ENCODE data around the gene VTI1A.
"Not testable (repeated sequence)": the region's sequence is repeated elsewhere in the genome, so short reads cannot be mapped to it uniquely, and the experiment has no call there.

The VTI1A gene

GRCh38 chr10:112509558-112510291 is 62.7 kb downstream of the VTI1A start:
- DNase-seq = no peak

GRCh38 chr10:112510384-112510783 is 63.4 kb downstream of the VTI1A start:
- no peak for DNase-seq

- DNase-seq = no peak
Measured at GRCh38 chr10:112512294-112512693, 65.3 kb downstream of the VTI1A start.

- no peak for DNase-seq
Measured at GRCh38 chr10:112515126-112515525, 68.1 kb downstream of the VTI1A start.

- DNase-seq = no peak
Measured at GRCh38 chr10:112515852-112516251, 68.8 kb downstream of the VTI1A start.

- no peak for DNase-seq
Measured at GRCh38 chr10:112517451-112517862, 70.4 kb downstream of the VTI1A start.

- no peak for DNase-seq
Measured at GRCh38 chr10:112519133-112519761, 72.2 kb downstream of the VTI1A start.

- no peak for DNase-seq
Measured at GRCh38 chr10:112520914-112521313, 73.9 kb downstream of the VTI1A start.

GRCh38 chr10:112524641-112525040 is 77.6 kb downstream of the VTI1A start:
- no peak for DNase-seq

GRCh38 chr10:112525200-112525599 is 78.2 kb downstream of the VTI1A start:
- DNase-seq = no peak

GRCh38 chr10:112526139-112526538 is 79.1 kb downstream of the VTI1A start:
- no peak for DNase-seq

- DNase-seq = no peak
Measured at GRCh38 chr10:112526906-112527305, 79.9 kb downstream of the VTI1A start.

- DNase-seq = no peak
Measured at GRCh38 chr10:112528235-112528634, 81.2 kb downstream of the VTI1A start.

- DNase-seq = no peak
Measured at GRCh38 chr10:112531421-112531820, 84.4 kb downstream of the VTI1A start.

- DNase-seq = no peak
Measured at GRCh38 chr10:112532189-112532588, 85.2 kb downstream of the VTI1A start.

- DNase-seq = no peak
Measured at GRCh38 chr10:112532956-112533355, 85.9 kb downstream of the VTI1A start.

- no peak for DNase-seq
Measured at GRCh38 chr10:112533916-112534315, 86.9 kb downstream of the VTI1A start.

GRCh38 chr10:112535531-112535951 is 88.5 kb downstream of the VTI1A start:
- DNase-seq = no peak

GRCh38 chr10:112536663-112537062 is 89.6 kb downstream of the VTI1A start:
- DNase-seq = no peak

GRCh38 chr10:112538168-112538567 is 91.2 kb downstream of the VTI1A start:
- no peak for DNase-seq

GRCh38 chr10:112539340-112539739 is 92.3 kb downstream of the VTI1A start:
- DNase-seq = no peak

GRCh38 chr10:112542823-112543222 is 95.8 kb downstream of the VTI1A start:
- not testable (repeated sequence) for DNase-seq

GRCh38 chr10:112546474-112546873 is 99.5 kb downstream of the VTI1A start:
- DNase-seq = no peak

- no peak for DNase-seq
Measured at GRCh38 chr10:112548535-112549276, 101.7 kb downstream of the VTI1A start.
